HCT116 (cell line): Measurements from ENCODE around the gene NPM3. TPM values are rescaled to one million over a fixed set of nuclear protein-coding genes. Genes with fewer than 3 reads are reported as not detected.
A peak's percentile ranks its signal among the peaks of the same experiment; 100 is the strongest.

ENCODE experiments used
- ATAC-seq: fragments of 200-7000 bp; cut with Tn5 transposase; 2 replicates; pipeline ENCODE4 v1.9.1; 2020; ENCODE audit warnings: mild to moderate bottlenecking, moderate library complexity
- BruUV-seq: library from RNA; stranded (reverse); fragments of 400-500 nt; replicated peaks from 2 replicates; lab custom pipeline; 2021; lab: Mats Ljungman, UMichigan
- CTCF ChIA-PET: fragments of 300-600 bp; sonication (Branson Sonifier 250); formaldehyde crosslinking; loops from one replicate; lab custom pipeline; 2021; ENCODE audit warnings: antibody characterized with exemption; lab: Charles Lee
- POLR2A ChIA-PET: fragments of 300-600, 350-600 bp; sonication (Branson Sonifier 250); formaldehyde crosslinking; loops from one replicate; lab custom pipeline; 2021; ENCODE audit warnings: antibody characterized with exemption; lab: Charles Lee
- RAD21 ChIA-PET, 2 experiments: fragments of 300-600 bp; sonication (Branson Sonifier 250); formaldehyde crosslinking; loops; one replicate each; lab custom pipeline; 2023; ENCODE audit warnings: low total read pairs in 2 of 2; ENCODE audit not compliant: uncharacterized antibody in 2 of 2, unreplicated experiment in 2 of 2, low non-redundant PET in 1 of 2; lab: Charles Lee
- DNase-seq: peaks from one replicate; pipeline ENCODE4 v3.0.0-alpha.2; 2010; ENCODE audit warnings: low read depth, low spot score
- H2AFZ ChIP-seq: fragments of 200-600 bp; shearing (Covaris generic), sonication (generic); 2 replicates; pipeline ENCODE4 v1.6.1; 2017; ENCODE audit warnings: low read depth, mixed run types, mixed read lengths, antibody characterized with exemption, low read length; ENCODE audit not compliant: poor library complexity, severe bottlenecking
- H3K27ac ChIP-seq: 2 replicates; pipeline ENCODE4 v1.5.1; 2012; ENCODE audit warnings: low read depth, low read length
- H3K27me3 ChIP-seq: fragments of 200-600 bp; sonication (generic); 2 replicates; pipeline ENCODE4 v1.6.1; 2016; ENCODE audit warnings: mixed run types, low read length, mixed read lengths; ENCODE audit not compliant: insufficient read depth
- H3K36me3 ChIP-seq, 2 experiments: fragments of 200-500 bp in 1 of 2; fragments of 200-600 bp in 1 of 2; sonication (Bioruptor generic) in 1 of 2; sonication (generic) in 1 of 2; 2 replicates each; pipeline versions ENCODE4 v1.5.1 to v1.6.1; 2014 to 2016; ENCODE audit warnings: low read length in 2 of 2, inconsistent platforms in 1 of 2, mixed read lengths in 1 of 2, mixed run types in 1 of 2; ENCODE audit not compliant: insufficient read depth in 2 of 2, control insufficient read depth in 1 of 2
- H3K4me1 ChIP-seq, 2 experiments: fragments of 200-600 bp in 1 of 2; sonication (generic) in 1 of 2; 2 replicates each; pipeline versions ENCODE4 v1.5.1 to v1.6.1; 2012 to 2017; ENCODE audit warnings: low read length in 2 of 2, inconsistent platforms in 1 of 2, mild to moderate bottlenecking in 1 of 2, mixed read lengths in 1 of 2, mixed run types in 1 of 2, moderate library complexity in 1 of 2; ENCODE audit not compliant: insufficient read depth in 2 of 2, control insufficient read depth in 1 of 2
- H3K4me2 ChIP-seq: fragments of 200-600 bp; sonication (generic); 2 replicates; pipeline ENCODE4 v1.6.1; 2017; ENCODE audit warnings: mixed run types, low read length, mixed read lengths
- H3K4me3 ChIP-seq, 2 experiments: fragments of 200-600 bp in 1 of 2; sonication (generic) in 1 of 2; replicated peaks in 1 of 2; 2 replicates each; pipeline ENCODE4 v1.5.1; 2011 to 2016; ENCODE audit warnings: low read length in 2 of 2, control low read depth in 1 of 2, low read depth in 1 of 2, mild to moderate bottlenecking in 1 of 2, mixed read lengths in 1 of 2, mixed run types in 1 of 2
- H3K79me2 ChIP-seq: fragments of 200-600 bp; sonication (generic); 2 replicates; pipeline ENCODE4 v1.6.1; 2017; ENCODE audit warnings: mild to moderate bottlenecking, mixed run types, low read length, moderate library complexity, mixed read lengths; ENCODE audit not compliant: insufficient read depth
- H3K9ac ChIP-seq: fragments of 200-600 bp; sonication (generic); 2 replicates; pipeline ENCODE4 v1.6.1; 2016; ENCODE audit warnings: low read length, mixed read lengths
- H3K9me2 ChIP-seq: fragments of 200-600 bp; sonication (generic), shearing (Covaris generic); 2 replicates; pipeline ENCODE4 v1.6.1; 2017; ENCODE audit warnings: mixed run types, mild to moderate bottlenecking, moderate library complexity; ENCODE audit not compliant: insufficient read depth
- H3K9me3 ChIP-seq, 2 experiments: fragments of 200-500 bp in 1 of 2; fragments of 200-600 bp in 1 of 2; sonication (Bioruptor generic) in 1 of 2; sonication (generic) in 1 of 2; 2 replicates each; pipeline ENCODE4 v1.6.1; 2014 to 2017; ENCODE audit warnings: low read length in 2 of 2, mixed read lengths in 2 of 2, inconsistent platforms in 1 of 2, low read depth in 1 of 2, mild to moderate bottlenecking in 1 of 2, mixed run types in 1 of 2, moderate library complexity in 1 of 2; ENCODE audit not compliant: control insufficient read depth in 1 of 2, insufficient read depth in 1 of 2
- H4K20me1 ChIP-seq: fragments of 200-600 bp; sonication (generic), shearing (Covaris generic); 2 replicates; pipeline ENCODE4 v1.6.1; 2017; ENCODE audit warnings: mixed run types, mild to moderate bottlenecking, moderate library complexity; ENCODE audit not compliant: insufficient read depth
- ATF3 ChIP-seq: IDR thresholded peaks from 2 replicates; pipeline ENCODE4 v1.6.1; 2012
- CEBPB ChIP-seq: IDR thresholded peaks from 2 replicates; pipeline ENCODE4 v1.6.1; 2012; ENCODE audit warnings: low read depth
- CTCF ChIP-seq, 3 experiments: fragments of 200-600 bp in 1 of 3; sonication (generic) in 1 of 3; IDR thresholded peaks in 2 of 3; conservative IDR thresholded peaks in 1 of 3; 2 replicates each; pipeline ENCODE4 v1.5.1; 2012 to 2017; ENCODE audit warnings: low read depth in 2 of 3, low read length in 2 of 3, antibody characterized with exemption in 1 of 3, borderline replicate concordance in 1 of 3, control low read depth in 1 of 3, mild to moderate bottlenecking in 1 of 3, mixed read lengths in 1 of 3, mixed run types in 1 of 3, moderate library complexity in 1 of 3; ENCODE audit not compliant: insufficient read depth in 1 of 3
- EZH2 ChIP-seq: fragments of 200-600 bp; sonication (generic); IDR thresholded peaks from 2 replicates; pipeline ENCODE4 v1.6.1; 2017; ENCODE audit warnings: antibody characterized with exemption, mixed run types
- JUND ChIP-seq: IDR thresholded peaks from 2 replicates; pipeline ENCODE4 v1.6.1; 2012
- SRF ChIP-seq: IDR thresholded peaks from 2 replicates; pipeline ENCODE4 v1.6.1; 2012; ENCODE audit warnings: low read depth
- YY1 ChIP-seq: IDR thresholded peaks from 2 replicates; pipeline ENCODE4 v1.6.1; 2011; ENCODE audit warnings: low read length, low read depth, moderate library complexity, mild to moderate bottlenecking; ENCODE audit not compliant: insufficient replicate concordance; ENCODE audit errors: extremely low read depth
- ZBTB33 ChIP-seq: IDR thresholded peaks from 2 replicates; pipeline ENCODE4 v1.6.1; 2011; ENCODE audit warnings: mild to moderate bottlenecking, low read length, moderate library complexity; ENCODE audit not compliant: insufficient replicate concordance; ENCODE audit errors: extremely low read depth
- ZFX ChIP-seq: fragments of 450-650 bp; IDR thresholded peaks from 2 replicates; pipeline ENCODE4 v1.6.1; 2017
- intact Hi-C: fragments of 100-400 bp; cut with micrococcal nuclease; formaldehyde crosslinking; loops from 2 replicates; pipeline ENCODE4 v1.10.0; 2022
- total RNA-seq: library from RNA; stranded (reverse); gene quantifications from one replicate; pipeline ENCODE4 v1.2.1, GENCODE V29; 2021; ENCODE audit not compliant: unreplicated experiment

NPM3 gene
- total RNA-seq, 1 experiment from 2014 or later, result 267 TPM

DNA sequence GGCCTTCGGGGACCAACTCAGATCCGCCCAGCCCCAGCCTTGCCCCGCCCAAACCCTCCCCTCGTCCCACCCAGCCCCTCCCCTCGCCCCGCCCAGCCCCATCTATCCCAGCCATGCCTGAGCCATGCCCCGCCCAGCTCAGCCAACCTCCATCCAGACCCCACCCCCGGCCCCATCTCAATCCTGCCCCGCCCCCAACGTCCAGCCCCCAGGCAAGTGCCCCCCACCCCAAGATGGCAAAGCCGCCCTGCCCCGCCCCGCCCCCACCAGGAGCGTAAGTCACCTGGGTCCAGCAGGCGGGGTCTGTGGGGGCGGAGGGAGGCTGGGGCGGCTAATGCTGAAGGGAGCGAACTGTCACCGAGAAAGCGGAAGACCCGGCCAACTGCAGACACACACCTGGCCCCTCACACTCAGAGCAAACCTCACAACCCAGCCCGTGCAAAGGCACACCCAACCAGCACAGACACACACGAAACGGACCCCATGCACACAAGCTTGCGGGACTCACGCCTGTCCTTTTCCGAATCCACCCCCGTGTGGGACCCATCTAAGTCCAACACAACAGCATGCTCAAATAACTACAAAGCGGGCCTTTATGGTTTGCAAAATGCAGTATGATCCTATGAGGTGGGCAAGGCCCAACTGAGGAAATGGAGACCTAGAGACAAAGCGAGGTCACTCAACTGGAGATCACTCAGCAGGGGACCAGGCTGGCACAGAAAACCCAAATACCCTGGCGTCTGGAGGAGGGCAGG, 46.5 kb upstream of the NPM3 start:
- BruUV-seq, result no TSS peak
- Histone ChIP-seq H3K9me3 (no peaks in the 10 kb centered on the region), H3K4me2 (peak overlapping the region; percentile 95), H3K36me3 (no peaks in the 10 kb centered on the region), H3K4me1 (peaks cover 17 to 30% of the 10 kb centered on the region in 2 experiments), H3K27me3 (no peaks in the 10 kb centered on the region), H3K27ac (peak overlapping the region; percentile 93), H4K20me1 (no peaks in the 10 kb centered on the region), H3K9ac (peak overlapping the region; percentile 67), H2AFZ (no peak overlapping the region), H3K79me2 (no peaks in the 10 kb centered on the region), H3K9me2 (no peaks in the 10 kb centered on the region), H3K4me3 (peak overlapping the region in 1 of 2 experiments; percentile 58; a peak in 1 of 4 replicates)
- ChIA-PET CTCF (interaction anchor here (0.9 to 1.4 kb wide), 2 partner anchors 9 to 11 kb away, joined by 3 to 7 read pairs; no protein-coding TSS in a partner anchor), RAD21 (no interaction called here), POLR2A (interaction anchor here (1.3 to 1.4 kb wide), 2 partner anchors 10 to 11 kb away, joined by 5 read pairs; partner anchors contain the start of gene OGA)
- ATAC-seq, result no peak
- DNase-seq, result no peak
- intact Hi-C loops, result no loop called here
- TF ChIP-seq YY1 (no peak), EZH2 (no peak), ATF3 (no peak), ZFX (no peak), CTCF (IDR thresholded peaks at IDR 0.05 in 2 of 3, conservative IDR thresholded peaks at IDR 0.05 in 1 of 3; ENCODE audit: borderline replicate concordance in 1 of 3, insufficient read depth in 1 of 3, low read depth in 2 of 3, low read length in 2 of 3) (no peak), SRF (no peak), ZBTB33 (no peak), CEBPB (no peak), JUND (no peak)
